HepG2 (cell line): Measurements from ENCODE around the gene GADD45GIP1. TPM values are rescaled to one million over a fixed set of nuclear protein-coding genes. Genes with fewer than 3 reads are reported as not detected.

Experiments used
- CHD2 ChIP-seq: IDR thresholded peaks from 2 replicates; pipeline ENCODE4 v1.6.1; 2011; ENCODE audit warnings: low read depth, low read length, improper control_type of control experiment
- FLYWCH1 ChIP-seq: sonication (generic); formaldehyde crosslinking; IDR thresholded peaks from 2 replicates; pipeline ENCODE4 v1.8.1; 2023; ENCODE audit warnings: mild to moderate bottlenecking, missing genetic modification reagents
- GATA4 ChIP-seq: sonication (generic); IDR thresholded peaks from 2 replicates; pipeline ENCODE4 v1.6.1; 2016; ENCODE audit warnings: antibody characterized with exemption, low read depth, borderline replicate concordance
- HNRNPLL ChIP-seq: fragments of 200-400 bp; formaldehyde crosslinking; IDR thresholded peaks from 2 replicates; pipeline ENCODE4 v1.6.1; 2017; ENCODE audit warnings: mild to moderate bottlenecking, low read depth, low read length; ENCODE audit not compliant: poor library complexity, severe bottlenecking
- IKZF4 ChIP-seq: sonication (generic); formaldehyde crosslinking; IDR thresholded peaks from 2 replicates; pipeline ENCODE4 v1.5.1; 2020; ENCODE audit warnings: borderline replicate concordance, mild to moderate bottlenecking, low read depth, missing genetic modification reagents; ENCODE audit errors: not compliant biosample characterization
- KAT2B ChIP-seq: fragments of 150-350 bp; IDR thresholded peaks from 2 replicates; pipeline ENCODE4 v1.6.1; 2014; ENCODE audit warnings: low read depth, low read length, borderline replicate concordance
- MIER2 ChIP-seq: IDR thresholded peaks from 2 replicates; pipeline ENCODE4 v1.6.1; 2016; ENCODE audit warnings: missing biosample characterization, missing genetic modification reagents
- MTA3 ChIP-seq: sonication (generic); formaldehyde crosslinking; IDR thresholded peaks from 2 replicates; pipeline ENCODE4 v1.4.0; 2020; ENCODE audit warnings: missing genetic modification reagents
- NFATC3 ChIP-seq: sonication (generic); formaldehyde crosslinking; IDR thresholded peaks from 2 replicates; pipeline ENCODE4 v1.5.1; 2020; ENCODE audit warnings: mild to moderate bottlenecking, missing genetic modification reagents
- NFE2 ChIP-seq: sonication (generic); formaldehyde crosslinking; IDR thresholded peaks from 2 replicates; pipeline ENCODE4 v1.4.0; 2020; ENCODE audit warnings: missing genetic modification reagents
- NFYC ChIP-seq: IDR thresholded peaks from 2 replicates; pipeline ENCODE4 v1.6.1; 2016; ENCODE audit warnings: missing genetic modification reagents, missing compliant biosample characterization
- POLR2AphosphoS2 ChIP-seq: IDR thresholded peaks from 2 replicates; pipeline ENCODE4 v1.6.1; 2011; ENCODE audit warnings: low read depth, low read length, improper control_type of control experiment
- SALL2 ChIP-seq: sonication (generic); formaldehyde crosslinking; IDR thresholded peaks from 2 replicates; pipeline ENCODE4 v1.8.1; 2023; ENCODE audit warnings: mild to moderate bottlenecking, missing genetic modification reagents, inconsistent platforms
- SMYD3 ChIP-seq: sonication (generic); formaldehyde crosslinking; IDR thresholded peaks from 2 replicates; pipeline ENCODE4 v1.8.1; 2023; ENCODE audit warnings: mild to moderate bottlenecking, missing genetic modification reagents
- SRY ChIP-seq: sonication (generic); formaldehyde crosslinking; IDR thresholded peaks from 2 replicates; pipeline ENCODE4 v1.8.0; 2022; ENCODE audit warnings: mild to moderate bottlenecking, missing genetic modification reagents
- TEAD2 ChIP-seq: sonication (generic); formaldehyde crosslinking; IDR thresholded peaks from 2 replicates; pipeline ENCODE4 v1.9.0; 2021; ENCODE audit warnings: missing genetic modification reagents
- ZNF607 ChIP-seq: sonication (generic); formaldehyde crosslinking; IDR thresholded peaks from 2 replicates; pipeline ENCODE4 v1.5.1; 2020; ENCODE audit warnings: missing genetic modification reagents, mild to moderate bottlenecking, borderline replicate concordance
- ZSCAN21 ChIP-seq: sonication (generic); formaldehyde crosslinking; IDR thresholded peaks from 2 replicates; pipeline ENCODE4 v1.8.0; 2022; ENCODE audit warnings: mild to moderate bottlenecking, missing genetic modification reagents, moderate library complexity, borderline replicate concordance
- polyA plus RNA-seq, 8 experiments: library from polyadenylated mRNA; depleted of rRNA in 3 of 8; stranded (reverse) in 7 of 8; unstranded in 1 of 8; fragments of >200 nt; fragmentation: Illumina TruSeq in 4 of 8; extraction: Trizol in 4 of 8; gene quantifications; 2 replicates each; pipeline versions ENCODE4 v1.2.1 to v1.2.3, GENCODE V29; 2011 to 2016; ENCODE audit warnings: low read depth in 4 of 8, missing spikeins in 1 of 8, mixed read lengths in 1 of 8; ENCODE audit not compliant: insufficient read depth in 1 of 8
- total RNA-seq, 5 experiments: library from RNA; depleted of rRNA; stranded (reverse); fragments of >200 nt; fragmentation: Illumina TruSeq; extraction: Trizol; gene quantifications; 2 replicates each; pipeline ENCODE4 v1.2.3, GENCODE V29; 2016; ENCODE audit warnings: low read depth in 1 of 5
- TF ChIP-seq, protein P1 (sequence below): sonication (generic); formaldehyde crosslinking; IDR thresholded peaks from 2 replicates; pipeline ENCODE4 v1.4.0; 2020; ENCODE audit warnings: missing genetic modification reagents
- TF ChIP-seq, protein P2 (sequence below): sonication (generic); formaldehyde crosslinking; IDR thresholded peaks from 2 replicates; pipeline ENCODE4 v1.5.1; 2020; ENCODE audit warnings: mild to moderate bottlenecking, missing genetic modification reagents, borderline replicate concordance
- TF ChIP-seq, protein P3 (sequence below): sonication (generic); formaldehyde crosslinking; IDR thresholded peaks from 2 replicates; pipeline ENCODE4 v1.4.0; 2020; ENCODE audit warnings: mild to moderate bottlenecking, missing genetic modification reagents
- TF ChIP-seq, protein P4 (sequence below): IDR thresholded peaks from 2 replicates; pipeline ENCODE4 v1.6.1; 2016
- TF ChIP-seq, protein P5 (sequence below): sonication (generic); formaldehyde crosslinking; IDR thresholded peaks from 2 replicates; pipeline ENCODE4 v1.4.0; 2020; ENCODE audit warnings: missing genetic modification reagents

Gene GADD45GIP1
- total and polyA plus RNA-seq, 2 of the 13 experiments (the other 11 are each of a cell fraction or from before 2014, with no cell fraction given) = 24.6 to 30.7 TPM

DNA sequence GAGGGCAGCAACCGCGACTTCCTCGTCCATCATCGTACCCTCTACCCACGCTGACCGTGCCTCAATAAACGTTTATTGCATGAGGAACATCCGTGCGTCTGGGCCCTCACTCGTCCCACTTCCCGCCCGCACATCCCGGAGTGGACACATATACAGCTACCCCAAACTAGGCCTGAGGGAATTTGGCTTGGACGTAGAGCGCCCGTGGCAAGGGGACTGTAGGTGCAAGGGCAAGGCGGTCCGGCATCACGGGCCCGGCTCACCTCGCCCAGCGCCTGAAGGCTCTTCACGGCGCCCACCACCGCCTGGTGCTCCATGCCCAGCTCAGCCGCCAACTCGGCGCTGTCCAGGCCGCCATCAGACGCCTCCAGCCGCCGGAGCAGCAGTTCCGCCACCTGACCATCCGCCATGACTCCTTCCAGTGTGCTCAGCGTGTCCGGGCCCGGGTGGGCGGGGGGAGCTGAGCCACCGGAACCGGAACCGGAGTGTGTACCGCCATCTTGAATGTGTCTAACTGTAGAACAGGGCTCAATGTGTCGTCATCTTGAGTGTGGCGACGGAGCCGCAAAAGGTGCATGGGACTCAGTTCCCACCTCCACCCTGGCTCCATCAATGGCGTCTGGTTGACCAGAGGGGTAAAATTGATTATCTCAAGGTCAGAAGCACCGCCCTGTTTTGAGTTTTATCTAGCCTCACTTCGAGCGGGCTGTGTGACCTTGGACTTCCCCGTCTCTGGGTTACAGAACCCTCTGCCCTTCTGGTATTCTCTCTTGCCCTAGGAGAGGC is 23.5 kb downstream of the GADD45GIP1 start, which contains the start of gene FARSA (continued):
- TF ChIP-seq, protein P1, sequence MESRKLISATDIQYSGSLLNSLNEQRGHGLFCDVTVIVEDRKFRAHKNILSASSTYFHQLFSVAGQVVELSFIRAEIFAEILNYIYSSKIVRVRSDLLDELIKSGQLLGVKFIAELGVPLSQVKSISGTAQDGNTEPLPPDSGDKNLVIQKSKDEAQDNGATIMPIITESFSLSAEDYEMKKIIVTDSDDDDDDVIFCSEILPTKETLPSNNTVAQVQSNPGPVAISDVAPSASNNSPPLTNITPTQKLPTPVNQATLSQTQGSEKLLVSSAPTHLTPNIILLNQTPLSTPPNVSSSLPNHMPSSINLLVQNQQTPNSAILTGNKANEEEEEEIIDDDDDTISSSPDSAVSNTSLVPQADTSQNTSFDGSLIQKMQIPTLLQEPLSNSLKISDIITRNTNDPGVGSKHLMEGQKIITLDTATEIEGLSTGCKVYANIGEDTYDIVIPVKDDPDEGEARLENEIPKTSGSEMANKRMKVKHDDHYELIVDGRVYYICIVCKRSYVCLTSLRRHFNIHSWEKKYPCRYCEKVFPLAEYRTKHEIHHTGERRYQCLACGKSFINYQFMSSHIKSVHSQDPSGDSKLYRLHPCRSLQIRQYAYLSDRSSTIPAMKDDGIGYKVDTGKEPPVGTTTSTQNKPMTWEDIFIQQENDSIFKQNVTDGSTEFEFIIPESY = peak; percentile 35; the same call in 1 of the 2 replicates
- TF ChIP-seq, protein P2, sequence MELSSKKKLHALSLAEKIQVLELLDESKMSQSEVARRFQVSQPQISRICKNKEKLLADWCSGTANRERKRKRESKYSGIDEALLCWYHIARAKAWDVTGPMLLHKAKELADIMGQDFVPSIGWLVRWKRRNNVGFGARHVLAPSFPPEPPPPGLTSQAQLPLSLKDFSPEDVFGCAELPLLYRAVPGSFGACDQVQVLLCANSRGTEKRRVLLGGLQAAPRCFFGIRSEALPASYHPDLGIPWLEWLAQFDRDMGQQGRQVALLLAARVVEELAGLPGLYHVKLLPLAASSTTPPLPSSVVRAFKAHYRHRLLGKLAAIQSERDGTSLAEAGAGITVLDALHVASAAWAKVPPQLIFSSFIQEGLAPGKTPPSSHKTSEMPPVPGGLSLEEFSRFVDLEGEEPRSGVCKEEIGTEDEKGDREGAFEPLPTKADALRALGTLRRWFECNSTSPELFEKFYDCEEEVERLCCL = no peak
- no peak for TF ChIP-seq NFE2
- TF ChIP-seq HNRNPLL = peak; percentile 30
- no peak for TF ChIP-seq NFATC3 (CRISPR knock-in tag)
- 0 out of 2 replicates have a peak, but pooled peaks have one; percentile 51 for TF ChIP-seq ZNF607 (CRISPR knock-in tag)
- TF ChIP-seq FLYWCH1 (CRISPR knock-in tag) = no peak
- no peak for TF ChIP-seq TEAD2 (CRISPR knock-in tag)
- no peak for TF ChIP-seq KAT2B
- no peak for TF ChIP-seq POLR2AphosphoS2
- TF ChIP-seq, protein P3, sequence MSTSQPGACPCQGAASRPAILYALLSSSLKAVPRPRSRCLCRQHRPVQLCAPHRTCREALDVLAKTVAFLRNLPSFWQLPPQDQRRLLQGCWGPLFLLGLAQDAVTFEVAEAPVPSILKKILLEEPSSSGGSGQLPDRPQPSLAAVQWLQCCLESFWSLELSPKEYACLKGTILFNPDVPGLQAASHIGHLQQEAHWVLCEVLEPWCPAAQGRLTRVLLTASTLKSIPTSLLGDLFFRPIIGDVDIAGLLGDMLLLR (CRISPR knock-in tag) = peak; percentile 57; the same call in 1 of the 2 replicates
- no peak for TF ChIP-seq CHD2
- 0 out of 2 replicates have a peak, but pooled peaks have one; percentile 49 for TF ChIP-seq SRY (CRISPR knock-in tag)
- peak; percentile 44; the same call in 1 of the 2 replicates for TF ChIP-seq ZSCAN21
- no peak for TF ChIP-seq MTA3 (CRISPR knock-in tag)
- peak; percentile 62 for TF ChIP-seq NFYC (CRISPR knock-in tag)
- TF ChIP-seq, protein P4, sequence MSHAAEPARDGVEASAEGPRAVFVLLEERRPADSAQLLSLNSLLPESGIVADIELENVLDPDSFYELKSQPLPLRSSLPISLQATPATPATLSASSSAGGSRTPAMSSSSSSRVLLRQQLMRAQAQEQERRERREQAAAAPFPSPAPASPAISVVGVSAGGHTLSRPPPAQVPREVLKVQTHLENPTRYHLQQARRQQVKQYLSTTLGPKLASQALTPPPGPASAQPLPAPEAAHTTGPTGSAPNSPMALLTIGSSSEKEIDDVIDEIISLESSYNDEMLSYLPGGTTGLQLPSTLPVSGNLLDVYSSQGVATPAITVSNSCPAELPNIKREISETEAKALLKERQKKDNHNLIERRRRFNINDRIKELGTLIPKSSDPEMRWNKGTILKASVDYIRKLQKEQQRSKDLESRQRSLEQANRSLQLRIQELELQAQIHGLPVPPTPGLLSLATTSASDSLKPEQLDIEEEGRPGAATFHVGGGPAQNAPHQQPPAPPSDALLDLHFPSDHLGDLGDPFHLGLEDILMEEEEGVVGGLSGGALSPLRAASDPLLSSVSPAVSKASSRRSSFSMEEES (CRISPR knock-in tag) = peak; percentile 56
- no peak for TF ChIP-seq SMYD3 (CRISPR knock-in tag)
- no peak for TF ChIP-seq IKZF4 (CRISPR knock-in tag)
- peak; percentile 33; the same call in 1 of the 2 replicates for TF ChIP-seq MIER2
- TF ChIP-seq GATA4 = peak; percentile 58; the same call in 1 of the 2 replicates
- TF ChIP-seq, protein P5, sequence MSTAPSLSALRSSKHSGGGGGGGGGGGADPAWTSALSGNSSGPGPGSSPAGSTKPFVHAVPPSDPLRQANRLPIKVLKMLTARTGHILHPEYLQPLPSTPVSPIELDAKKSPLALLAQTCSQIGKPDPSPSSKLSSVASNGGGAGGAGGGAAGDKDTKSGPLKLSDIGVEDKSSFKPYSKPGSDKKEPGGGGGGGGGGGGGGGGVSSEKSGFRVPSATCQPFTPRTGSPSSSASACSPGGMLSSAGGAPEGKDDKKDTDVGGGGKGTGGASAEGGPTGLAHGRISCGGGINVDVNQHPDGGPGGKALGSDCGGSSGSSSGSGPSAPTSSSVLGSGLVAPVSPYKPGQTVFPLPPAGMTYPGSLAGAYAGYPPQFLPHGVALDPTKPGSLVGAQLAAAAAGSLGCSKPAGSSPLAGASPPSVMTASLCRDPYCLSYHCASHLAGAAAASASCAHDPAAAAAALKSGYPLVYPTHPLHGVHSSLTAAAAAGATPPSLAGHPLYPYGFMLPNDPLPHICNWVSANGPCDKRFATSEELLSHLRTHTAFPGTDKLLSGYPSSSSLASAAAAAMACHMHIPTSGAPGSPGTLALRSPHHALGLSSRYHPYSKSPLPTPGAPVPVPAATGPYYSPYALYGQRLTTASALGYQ (CRISPR knock-in tag) = no peak
- no peak; the same call in 1 of the 2 replicates for TF ChIP-seq SALL2 (CRISPR knock-in tag)
